Smooth muscle cell (in vitro differentiated cells): ENCODE data around the gene HEYL. TPM values are rescaled to one million over a fixed set of nuclear protein-coding genes. Genes with fewer than 3 reads are reported as not detected.

Experiments
- DNase-seq: peaks from one replicate; lab custom pipeline; 2025; ENCODE audit not compliant: unreplicated experiment; lab: John Stamatoyannopoulos, UW
- H2AFZ ChIP-seq: fragments of 200-600 bp; sonication (generic); 2 replicates; pipeline ENCODE4 v1.6.0; 2016; ENCODE audit warnings: antibody characterized with exemption, low read depth, mild to moderate bottlenecking
- H3F3A ChIP-seq: fragments of 200-600 bp; sonication (generic); 2 replicates; pipeline ENCODE4 v1.6.0; 2017; ENCODE audit warnings: antibody characterized with exemption, low read depth
- H3K27ac ChIP-seq: fragments of 200-600 bp; sonication (generic); 2 replicates; pipeline ENCODE4 v1.5.1; 2016; ENCODE audit warnings: low read depth, mild to moderate bottlenecking
- H3K27me3 ChIP-seq: fragments of 200-600 bp; sonication (generic); 2 replicates; pipeline ENCODE4 v1.6.1; 2016; ENCODE audit warnings: low read depth, mild to moderate bottlenecking
- H3K36me3 ChIP-seq: fragments of 200-600 bp; sonication (generic); 2 replicates; pipeline ENCODE4 v1.5.1; 2016; ENCODE audit warnings: low read depth
- H3K4me1 ChIP-seq: fragments of 200-600 bp; sonication (generic); 2 replicates; pipeline ENCODE4 v1.5.1; 2016; ENCODE audit warnings: low read depth
- H3K4me2 ChIP-seq: fragments of 200-600 bp; sonication (generic); 2 replicates; pipeline ENCODE4 v1.6.0; 2016; ENCODE audit warnings: mild to moderate bottlenecking
- H3K4me3 ChIP-seq: fragments of 200-600 bp; sonication (generic); 2 replicates; pipeline ENCODE4 v1.5.1; 2016; ENCODE audit warnings: mild to moderate bottlenecking
- H3K79me2 ChIP-seq: fragments of 200-600 bp; sonication (generic); 2 replicates; pipeline ENCODE4 v1.6.0; 2016; ENCODE audit warnings: low read depth, mild to moderate bottlenecking
- H3K9ac ChIP-seq: fragments of 200-600 bp; sonication (generic); 2 replicates; pipeline ENCODE4 v1.6.0; 2016; ENCODE audit warnings: low read depth
- H3K9me3 ChIP-seq: fragments of 200-600 bp; sonication (generic); replicated peaks from 2 replicates; pipeline ENCODE4 v1.5.1; 2016; ENCODE audit warnings: low read depth
- H4K20me1 ChIP-seq: fragments of 200-600 bp; sonication (generic); 2 replicates; pipeline ENCODE4 v1.6.0; 2016; ENCODE audit warnings: low read depth
- WGBS: methylation state at CpG from one replicate; pipeline ENCODE4 v1.1.7; 2016; ENCODE audit warnings: low lambda C conversion rate; 5-methylcytosine and 5-hydroxymethylcytosine counted together
- polyA plus RNA-seq: library from polyadenylated mRNA; unstranded; fragments of >200 nt; fragmentation: Nextera tagmentation; extraction: Ambion mirVana; gene quantifications from 2 replicates; pipeline ENCODE4 v1.2.1, GENCODE V29; 2016
- total RNA-seq: library from RNA; depleted of rRNA; stranded (reverse); fragments of >200 nt; gene quantifications from 2 replicates; pipeline ENCODE4 v1.2.3, GENCODE V29; 2014
- TF ChIP-seq, protein P1 (sequence below): fragments of 200-600 bp; sonication (generic); IDR thresholded peaks from 2 replicates; pipeline ENCODE4 v1.5.1; 2017; ENCODE audit warnings: borderline replicate concordance, mild to moderate bottlenecking, antibody characterized with exemption; ENCODE audit not compliant: insufficient read depth, poor library complexity, severe bottlenecking

HEYL gene
- total and polyA plus RNA-seq, 2 experiments from 2014 or later, result 7.8 to 16.5 TPM

DNA sequence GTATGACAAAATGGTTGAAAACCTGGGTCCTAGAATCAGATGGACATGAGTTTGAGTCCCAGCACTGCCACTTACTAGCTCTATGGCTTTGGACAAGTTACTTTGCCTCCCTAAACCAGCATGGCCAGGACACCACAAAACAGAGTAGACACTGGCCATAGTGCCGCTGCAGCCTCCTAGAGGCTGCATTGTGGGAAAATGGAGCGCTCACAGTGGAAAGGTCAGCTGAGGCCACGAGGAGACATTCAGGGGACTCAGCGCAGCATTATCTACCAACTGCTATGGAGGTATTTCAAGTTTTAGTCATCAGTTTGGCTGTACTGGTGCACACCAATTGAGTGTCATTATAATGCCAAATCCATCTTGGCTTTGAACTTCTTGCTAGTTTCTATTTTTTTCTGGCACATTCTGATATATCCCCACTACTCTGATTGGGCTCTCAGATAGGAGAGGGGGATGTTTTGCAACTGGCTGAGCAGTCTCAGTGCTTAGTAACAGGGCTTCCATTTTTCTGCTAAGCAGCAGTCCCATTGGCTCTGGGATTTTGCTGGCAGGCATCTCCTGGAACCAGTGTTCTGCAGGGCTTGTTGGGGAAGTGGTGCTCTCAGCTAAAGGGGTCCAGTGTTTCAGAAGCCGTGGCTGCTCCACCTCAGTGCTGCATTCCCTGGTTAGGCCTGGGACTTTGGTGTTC lies 16.3 kb upstream of the HEYL start:
- no peak for DNase-seq
- WGBS, result 76% methylated on average over 5 of the region's 5 CpGs

DNA sequence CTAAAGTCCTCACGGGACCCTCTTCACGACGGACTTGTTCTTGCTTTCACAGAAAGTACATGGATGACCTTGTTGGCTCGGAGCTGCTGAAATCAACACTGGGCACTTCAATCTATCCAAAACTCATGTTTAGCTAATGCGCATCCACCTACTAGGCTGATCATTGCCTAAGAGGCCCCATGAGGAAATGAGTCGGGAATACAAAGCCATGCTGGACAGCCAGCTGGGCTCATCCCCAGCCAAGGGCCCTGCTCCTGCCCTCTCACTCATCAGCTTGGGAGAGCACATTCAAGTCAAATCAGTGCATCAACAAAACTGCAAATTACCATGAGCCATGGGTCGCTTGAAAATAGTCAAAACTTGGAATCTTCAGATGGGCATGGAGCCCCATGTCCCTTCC lies 14.8 kb upstream of the HEYL start:
- H4K20me1 ChIP-seq, result no peaks in the 10 kb centered on the region
- H3K4me3 ChIP-seq, result no peak overlapping the region
- TF ChIP-seq, protein P1, sequence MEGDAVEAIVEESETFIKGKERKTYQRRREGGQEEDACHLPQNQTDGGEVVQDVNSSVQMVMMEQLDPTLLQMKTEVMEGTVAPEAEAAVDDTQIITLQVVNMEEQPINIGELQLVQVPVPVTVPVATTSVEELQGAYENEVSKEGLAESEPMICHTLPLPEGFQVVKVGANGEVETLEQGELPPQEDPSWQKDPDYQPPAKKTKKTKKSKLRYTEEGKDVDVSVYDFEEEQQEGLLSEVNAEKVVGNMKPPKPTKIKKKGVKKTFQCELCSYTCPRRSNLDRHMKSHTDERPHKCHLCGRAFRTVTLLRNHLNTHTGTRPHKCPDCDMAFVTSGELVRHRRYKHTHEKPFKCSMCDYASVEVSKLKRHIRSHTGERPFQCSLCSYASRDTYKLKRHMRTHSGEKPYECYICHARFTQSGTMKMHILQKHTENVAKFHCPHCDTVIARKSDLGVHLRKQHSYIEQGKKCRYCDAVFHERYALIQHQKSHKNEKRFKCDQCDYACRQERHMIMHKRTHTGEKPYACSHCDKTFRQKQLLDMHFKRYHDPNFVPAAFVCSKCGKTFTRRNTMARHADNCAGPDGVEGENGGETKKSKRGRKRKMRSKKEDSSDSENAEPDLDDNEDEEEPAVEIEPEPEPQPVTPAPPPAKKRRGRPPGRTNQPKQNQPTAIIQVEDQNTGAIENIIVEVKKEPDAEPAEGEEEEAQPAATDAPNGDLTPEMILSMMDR, result no peak
- H3K36me3 ChIP-seq, result no peaks in the 10 kb centered on the region
- no peaks in the 10 kb centered on the region for H3K27me3 ChIP-seq
- no peaks in the 10 kb centered on the region for H3K79me2 ChIP-seq
- DNase-seq, result no peak
- no peaks in the 10 kb centered on the region for H3K9me3 ChIP-seq
- H3K4me2 ChIP-seq, result no peak overlapping the region
- H3K9ac ChIP-seq, result no peak overlapping the region
- H2AFZ ChIP-seq, result no peak overlapping the region
- H3K4me1 ChIP-seq, result no peaks in the 10 kb centered on the region
- no peak overlapping the region for H3K27ac ChIP-seq
- WGBS, result 84% methylated on average over 7 of the region's 7 CpGs
- no peaks in the 10 kb centered on the region for H3F3A ChIP-seq

More for the DNA sequence above, 16.3 kb upstream of the HEYL start:
- no peak overlapping the region for H3K4me2 ChIP-seq
- no peak overlapping the region for H2AFZ ChIP-seq
- no peak overlapping the region for H3K27ac ChIP-seq
- no peaks in the 10 kb centered on the region for H4K20me1 ChIP-seq
- H3F3A ChIP-seq, result no peaks in the 10 kb centered on the region
- no peak overlapping the region for H3K4me3 ChIP-seq
- no peaks in the 10 kb centered on the region for H3K79me2 ChIP-seq
- no peaks in the 10 kb centered on the region for H3K36me3 ChIP-seq
- TF ChIP-seq, protein P1, result no peak
- H3K9ac ChIP-seq, result no peak overlapping the region
- H3K27me3 ChIP-seq, result peaks cover 7% of the 10 kb centered on the region
- H3K9me3 ChIP-seq, result no peaks in the 10 kb centered on the region
- H3K4me1 ChIP-seq, result no peaks in the 10 kb centered on the region

DNA sequence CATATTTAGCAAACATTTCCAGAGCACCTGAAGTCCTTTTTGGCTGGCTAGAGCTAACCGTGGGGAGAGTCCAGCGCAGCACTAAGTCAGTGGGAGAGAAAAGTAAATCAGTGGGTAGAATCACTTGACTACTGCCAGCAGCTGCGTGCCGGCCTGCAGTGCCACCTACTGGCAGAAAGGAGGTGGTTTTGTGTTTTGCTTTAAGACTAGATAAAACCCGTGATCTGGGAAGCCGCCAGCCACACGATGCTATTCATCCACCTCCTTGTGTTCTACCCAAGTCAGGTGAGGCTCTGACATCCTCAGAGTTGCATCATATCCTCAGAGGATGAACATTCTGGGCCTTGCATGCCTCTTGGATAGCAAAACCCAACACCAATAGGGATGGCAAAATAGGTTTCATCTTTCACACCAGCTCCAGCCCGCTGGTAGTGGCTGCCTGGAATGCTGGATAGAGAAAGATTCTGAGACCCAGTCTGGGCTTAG lies 14.1 kb upstream of the HEYL start:
- H3F3A ChIP-seq, result no peaks in the 10 kb centered on the region
- no peaks in the 10 kb centered on the region for H3K79me2 ChIP-seq
- H3K27ac ChIP-seq, result no peak overlapping the region
- no peaks in the 10 kb centered on the region for H3K36me3 ChIP-seq
- no peaks in the 10 kb centered on the region for H3K4me1 ChIP-seq
- no peak overlapping the region for H3K4me2 ChIP-seq
- no peak overlapping the region for H3K9ac ChIP-seq
- H3K9me3 ChIP-seq, result no peaks in the 10 kb centered on the region
- TF ChIP-seq, protein P1, result peak; percentile 86
- H3K27me3 ChIP-seq, result no peaks in the 10 kb centered on the region
- peak; percentile 33 for DNase-seq
- 13% methylated on average over 8 of the region's 8 CpGs for WGBS
- H3K4me3 ChIP-seq, result no peak overlapping the region
- no peaks in the 10 kb centered on the region for H4K20me1 ChIP-seq
- no peak overlapping the region for H2AFZ ChIP-seq

DNA sequence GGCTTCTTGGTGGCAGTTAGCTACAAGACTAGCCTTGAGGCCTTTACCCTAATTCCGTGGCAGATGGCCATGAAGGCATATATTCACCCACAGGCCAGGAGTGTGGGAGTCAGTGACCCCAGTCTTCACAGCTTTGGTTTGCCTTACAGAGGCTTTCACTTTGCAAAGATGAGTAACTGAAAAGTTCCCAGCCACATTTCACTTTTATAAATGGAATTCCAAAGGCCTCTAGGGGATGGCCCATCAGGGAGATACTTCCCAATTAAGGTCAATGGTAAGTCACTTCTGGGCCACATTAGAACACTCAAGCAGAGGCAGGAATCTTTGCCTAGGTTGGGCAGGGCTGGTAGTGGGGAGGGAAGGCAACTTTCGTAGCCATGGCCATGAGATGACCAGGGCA lies 13.1 kb upstream of the HEYL start:
- Histone ChIP-seq H2AFZ (no peak overlapping the region), H3K4me1 (no peaks in the 10 kb centered on the region), H3F3A (no peaks in the 10 kb centered on the region), H3K9ac (no peak overlapping the region), H3K36me3 (no peaks in the 10 kb centered on the region), H3K4me3 (no peak overlapping the region), H3K79me2 (no peaks in the 10 kb centered on the region), H3K27me3 (no peaks in the 10 kb centered on the region), H3K9me3 (no peaks in the 10 kb centered on the region), H4K20me1 (no peaks in the 10 kb centered on the region), H3K27ac (no peak overlapping the region), H3K4me2 (no peak overlapping the region)
- DNase-seq, result no peak
- 95% methylated on average over 2 of the region's 2 CpGs for WGBS
- TF ChIP-seq, protein P1, result no peak
